HG03378 (cell line): ENCODE data around the gene TMEM151B.
A peak's percentile ranks its signal among the peaks of the same experiment; 100 is the strongest.
"Not testable (repeated sequence)": the region's sequence is repeated elsewhere in the genome, so short reads cannot be mapped to it uniquely, and the experiment has no call there.

Experiments used
- ATAC-seq: cut with Tn5 transposase; IDR thresholded peaks from one replicate; pipeline ENCODE4 v1.9.1; 2021; ENCODE audit warnings: mild to moderate bottlenecking, moderate library complexity; ENCODE audit not compliant: unreplicated experiment

TMEM151B gene

DNA sequence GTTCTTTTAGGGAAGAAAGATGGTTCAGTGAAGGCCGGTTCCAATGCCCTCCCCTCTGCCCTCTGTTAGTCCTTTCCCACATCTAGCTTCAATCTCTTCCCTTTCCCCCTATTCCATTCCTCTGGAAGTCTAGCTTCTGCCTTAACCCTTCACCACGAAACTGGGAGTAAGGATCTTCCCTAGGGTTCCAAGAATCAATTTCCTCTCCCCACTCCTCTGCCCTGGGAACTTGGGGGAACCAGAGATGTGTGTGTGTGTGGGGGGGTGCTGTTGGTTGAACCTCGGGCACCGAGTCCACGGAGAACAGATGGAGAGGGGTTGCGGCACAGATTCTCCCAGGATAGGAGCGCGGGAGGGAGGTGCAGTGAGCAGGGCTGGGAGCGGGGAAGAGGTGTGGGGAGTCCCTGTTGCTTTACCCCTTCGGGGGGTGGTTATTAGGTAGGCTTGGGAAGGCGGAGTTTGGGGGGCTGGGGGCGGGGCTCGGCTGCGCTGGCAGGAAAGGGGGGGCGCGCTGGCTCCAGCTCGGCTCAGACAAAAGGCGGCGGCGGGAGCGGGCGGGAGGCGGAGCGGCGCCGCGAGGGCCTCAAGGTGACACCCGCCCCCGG lies at the start of gene TMEM151B:
Gene TMEM151B (plus strand): TSS at position 530 of the 605 bp plus-strand sequence. CDS start 293 bp downstream, outside the sequence.
- no peak for ATAC-seq

DNA sequence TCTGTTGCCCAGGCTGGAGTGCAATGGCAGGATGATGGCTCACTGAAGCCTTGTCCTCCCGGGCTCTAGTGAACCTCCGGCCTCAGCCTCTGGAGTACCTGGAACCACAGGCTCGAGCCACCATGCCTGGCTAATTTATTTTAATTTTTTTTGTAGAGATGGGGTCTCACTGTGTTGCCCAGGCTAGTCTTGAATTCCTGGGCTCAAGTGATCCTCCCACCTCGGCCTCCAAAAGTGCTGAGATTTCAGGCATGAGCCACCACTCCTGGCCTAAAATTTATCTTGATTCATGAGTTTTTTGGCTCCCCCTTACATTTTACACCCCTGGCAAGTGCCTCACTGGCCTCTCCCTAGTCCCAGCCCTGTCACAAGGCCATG lies 49.3 kb upstream of the TMEM151B start:
- no peak for ATAC-seq

DNA sequence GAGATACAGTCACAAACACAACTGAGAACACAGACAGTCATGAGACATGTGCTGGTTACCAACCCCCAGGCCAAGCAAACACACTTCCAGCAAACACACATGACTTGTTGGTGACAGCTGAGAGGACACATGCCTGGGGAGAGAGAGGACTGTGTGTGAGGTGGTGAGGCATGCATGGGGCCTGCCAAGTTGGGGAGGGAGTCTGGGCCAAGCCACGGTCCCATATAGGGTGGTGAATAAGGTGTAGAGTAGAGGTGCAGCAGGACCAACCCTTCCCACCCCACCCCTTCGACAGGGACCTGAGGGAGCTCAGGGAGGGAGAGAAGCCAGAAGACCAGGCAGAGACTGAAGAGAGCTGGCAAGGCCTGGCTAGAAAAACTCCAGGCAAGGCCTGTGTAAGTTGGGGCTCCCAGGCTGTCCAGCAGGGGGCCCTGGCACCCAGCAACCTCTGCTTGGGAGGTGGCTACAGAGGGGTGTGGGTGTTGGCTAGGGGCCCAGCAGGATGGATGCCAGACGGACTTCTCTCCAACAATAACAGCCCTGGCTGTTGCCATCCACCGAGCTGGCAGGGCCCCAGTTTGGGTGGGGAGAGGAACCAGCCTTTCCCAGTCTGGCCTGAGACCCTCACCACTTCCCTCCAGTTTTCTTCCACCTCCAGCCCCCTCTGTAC lies 48.8 kb upstream of the TMEM151B start:
- peak; percentile 35 for ATAC-seq

DNA sequence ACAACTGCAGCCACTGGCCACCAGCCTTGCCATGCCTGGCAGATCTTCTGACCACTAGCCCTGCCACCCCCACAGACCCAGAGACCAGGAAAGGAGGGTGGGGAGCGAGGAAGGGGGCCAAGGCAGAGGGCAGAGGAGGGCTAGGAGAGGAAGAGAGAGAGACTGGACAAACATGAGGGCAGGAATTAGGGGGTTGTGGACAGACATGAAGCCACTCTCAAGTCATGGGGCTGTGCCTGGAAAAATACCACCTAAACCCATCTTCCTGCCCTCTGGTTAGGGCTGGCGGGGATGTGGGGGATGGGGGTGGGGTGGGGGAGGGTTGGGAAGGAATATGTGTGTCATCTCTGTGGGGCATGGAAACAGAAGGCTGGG lies 48.3 kb upstream of the TMEM151B start:
- no peak for ATAC-seq

DNA sequence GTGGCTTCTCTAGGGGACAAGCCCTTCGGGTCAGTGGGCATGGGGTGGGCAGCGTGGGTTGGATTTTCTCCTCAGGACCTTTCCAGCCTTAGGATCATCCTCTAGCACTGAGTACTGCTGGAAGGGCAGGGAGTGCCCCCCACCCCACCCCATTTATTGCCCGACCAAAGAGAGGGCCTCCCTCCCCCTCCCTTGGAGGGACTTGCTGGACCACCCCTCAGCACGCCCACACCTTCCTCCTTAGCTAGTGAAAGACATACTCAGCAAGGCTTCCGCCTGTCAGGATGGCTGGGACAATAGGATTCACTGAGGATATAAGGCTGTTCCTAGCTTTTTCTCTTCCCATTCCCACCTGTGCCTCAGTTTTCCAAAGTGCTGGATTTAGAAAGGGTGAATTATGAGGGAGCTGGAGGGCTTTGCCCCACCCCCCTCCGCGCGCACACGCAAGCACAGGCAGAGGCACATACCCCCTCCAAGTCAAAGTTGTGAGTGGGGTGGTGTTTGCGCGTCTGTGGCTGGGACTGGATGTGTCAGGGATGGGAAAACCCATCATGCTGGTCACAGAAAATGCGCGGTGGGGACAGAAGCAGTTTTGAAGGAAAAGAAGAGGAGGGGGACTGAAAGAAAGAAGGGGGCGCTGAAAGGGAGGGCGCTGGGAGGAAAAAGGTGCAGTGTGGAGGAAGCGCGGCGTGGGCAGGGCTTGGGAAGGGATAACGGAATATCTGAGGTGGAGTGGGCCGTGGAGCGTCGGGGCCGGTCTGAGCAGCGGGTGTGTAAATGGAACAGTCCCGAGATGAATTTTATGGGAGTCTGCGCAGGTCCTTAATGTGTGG lies 47.5 kb upstream of the TMEM151B start:
- ATAC-seq = no peak

DNA sequence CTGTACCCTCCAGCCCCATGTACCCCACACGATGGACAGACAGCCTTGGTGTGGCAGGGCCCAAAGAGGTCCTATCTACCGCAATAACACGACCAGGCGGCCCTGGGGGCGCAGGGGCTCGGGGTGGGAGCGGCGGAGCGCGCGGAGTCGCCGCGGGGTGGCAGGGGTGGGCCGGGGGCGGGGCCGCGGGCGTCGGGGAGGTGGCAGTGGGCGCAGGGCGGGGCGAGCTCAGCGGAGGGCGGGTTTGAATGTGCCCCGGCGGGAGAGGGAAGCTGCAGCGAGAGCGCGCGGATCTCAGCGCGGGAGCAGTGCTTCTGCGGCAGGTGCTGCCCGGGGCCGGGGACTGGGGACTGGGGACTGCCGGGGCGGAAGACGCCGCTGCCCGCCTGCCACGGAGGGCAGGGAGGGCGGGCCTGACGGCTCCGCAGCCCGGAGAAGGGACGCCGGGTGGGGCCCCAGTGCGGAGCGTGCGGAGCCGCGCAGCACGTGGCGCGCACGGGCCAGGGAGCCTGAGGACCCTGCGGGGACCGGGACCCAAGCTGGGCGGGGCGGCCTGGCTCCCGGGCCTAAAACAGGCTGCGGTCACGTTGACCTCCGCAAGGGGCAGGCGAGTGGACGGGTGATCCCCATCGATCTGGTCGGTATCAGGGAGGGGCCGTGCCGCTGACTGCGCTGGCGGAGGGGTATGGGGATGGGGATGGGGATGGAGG lies 46.8 kb upstream of the TMEM151B start, which contains the start of gene SLC29A1:
Gene SLC29A1 (plus strand): TSS at position 277 of the 710 bp plus-strand sequence. CDS start 3,719 bp downstream, outside the sequence.
- ATAC-seq = peak; percentile 33

DNA sequence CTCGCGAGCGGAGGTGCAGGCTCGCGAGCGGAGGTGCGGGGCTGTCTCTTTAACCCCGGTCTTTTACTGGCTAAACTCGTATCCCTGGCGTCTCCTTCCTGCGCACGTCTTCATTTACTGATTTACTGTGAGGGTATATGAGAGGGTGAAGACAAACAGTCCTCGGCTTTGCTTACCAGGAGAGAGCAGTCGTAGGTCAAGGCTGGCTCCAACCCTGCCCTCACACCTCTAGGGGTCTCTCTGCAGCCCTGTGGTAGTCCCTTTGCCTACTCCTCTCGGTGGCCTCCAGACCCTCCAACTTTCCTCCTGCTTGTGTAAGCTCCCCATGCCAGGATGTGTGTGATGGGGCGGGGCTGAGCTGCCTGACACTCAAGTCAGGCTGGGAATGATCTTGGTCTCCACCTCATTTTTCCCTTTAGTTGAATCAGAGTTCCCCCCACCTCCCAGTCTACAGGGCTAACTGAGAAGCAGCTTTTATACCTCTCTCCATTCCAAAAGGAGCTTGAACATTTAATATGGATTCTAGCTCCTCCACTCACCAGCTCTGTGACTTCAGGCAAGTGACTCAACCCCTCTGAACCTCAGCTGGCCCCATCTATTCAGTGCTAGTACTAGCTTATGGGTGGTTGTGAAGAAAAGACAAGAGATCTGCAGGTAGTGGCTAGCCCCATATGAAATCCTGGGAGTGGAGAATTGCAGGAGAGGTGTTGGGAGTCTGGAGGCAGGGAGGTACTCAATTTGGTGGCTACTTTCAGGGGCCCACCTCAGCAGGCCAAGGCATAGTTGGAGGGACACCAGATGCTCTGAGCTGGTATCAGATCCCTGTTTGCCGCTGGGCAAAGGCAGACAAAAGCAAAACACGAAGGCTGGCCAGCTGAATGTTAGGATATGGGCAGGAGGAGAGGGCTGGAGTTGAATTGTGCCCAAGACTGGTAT lies 46.0 kb upstream of the TMEM151B start:
- peak; percentile 7 for ATAC-seq

DNA sequence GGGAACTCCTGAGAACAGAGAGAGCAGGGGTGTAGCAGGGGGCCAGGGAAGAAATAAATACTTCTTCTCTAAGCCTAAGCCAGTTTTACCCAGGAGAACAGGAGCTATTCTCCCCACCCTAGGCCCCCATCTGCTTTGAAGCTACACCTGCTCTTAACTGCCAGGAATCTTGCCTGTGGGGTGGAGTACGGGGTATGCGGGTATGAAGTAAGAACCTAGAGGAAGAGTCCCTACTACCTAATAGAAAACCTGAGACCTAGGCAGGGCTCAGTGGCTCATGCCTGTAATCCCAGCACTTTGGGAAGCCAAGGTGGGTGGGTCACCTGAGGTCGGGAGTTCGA lies 45.3 kb upstream of the TMEM151B start:
- no peak for ATAC-seq

DNA sequence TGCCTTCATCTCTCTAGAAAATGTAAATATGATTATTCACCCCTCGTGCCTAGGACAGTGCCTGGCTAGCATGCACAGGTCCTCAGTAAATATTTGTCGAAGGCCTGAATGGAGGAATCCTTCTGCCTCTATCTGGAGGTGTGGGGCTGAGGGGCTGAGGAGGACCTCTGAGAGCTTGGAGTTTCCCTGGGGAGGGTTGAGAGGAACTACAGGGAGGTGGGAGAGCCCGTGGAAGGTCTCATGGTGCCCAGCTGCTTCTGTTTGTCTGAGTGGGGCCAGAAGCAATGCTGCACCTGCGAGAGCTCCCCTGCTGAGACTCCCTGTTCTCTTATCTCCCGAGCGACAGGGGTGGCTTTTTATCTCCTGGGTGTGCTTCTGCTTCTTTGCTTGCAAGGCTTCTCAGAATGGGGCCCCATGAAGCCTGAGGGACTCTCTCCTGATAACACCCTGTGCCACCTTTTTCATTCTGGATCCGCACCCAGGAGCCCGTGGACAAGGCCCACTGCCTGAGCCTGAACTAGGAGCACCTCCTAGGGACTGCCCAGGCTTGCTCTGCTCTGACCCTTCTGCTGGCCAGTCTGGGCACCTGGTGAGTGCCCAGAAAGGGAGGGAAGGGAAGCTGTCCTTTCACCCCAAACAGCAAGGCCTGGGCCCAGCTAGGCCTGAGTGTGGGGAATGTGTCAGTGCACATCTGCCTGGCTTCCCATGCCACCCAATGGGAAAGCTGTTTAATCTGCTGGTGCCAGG lies 44.5 kb upstream of the TMEM151B start:
- no peak for ATAC-seq

DNA sequence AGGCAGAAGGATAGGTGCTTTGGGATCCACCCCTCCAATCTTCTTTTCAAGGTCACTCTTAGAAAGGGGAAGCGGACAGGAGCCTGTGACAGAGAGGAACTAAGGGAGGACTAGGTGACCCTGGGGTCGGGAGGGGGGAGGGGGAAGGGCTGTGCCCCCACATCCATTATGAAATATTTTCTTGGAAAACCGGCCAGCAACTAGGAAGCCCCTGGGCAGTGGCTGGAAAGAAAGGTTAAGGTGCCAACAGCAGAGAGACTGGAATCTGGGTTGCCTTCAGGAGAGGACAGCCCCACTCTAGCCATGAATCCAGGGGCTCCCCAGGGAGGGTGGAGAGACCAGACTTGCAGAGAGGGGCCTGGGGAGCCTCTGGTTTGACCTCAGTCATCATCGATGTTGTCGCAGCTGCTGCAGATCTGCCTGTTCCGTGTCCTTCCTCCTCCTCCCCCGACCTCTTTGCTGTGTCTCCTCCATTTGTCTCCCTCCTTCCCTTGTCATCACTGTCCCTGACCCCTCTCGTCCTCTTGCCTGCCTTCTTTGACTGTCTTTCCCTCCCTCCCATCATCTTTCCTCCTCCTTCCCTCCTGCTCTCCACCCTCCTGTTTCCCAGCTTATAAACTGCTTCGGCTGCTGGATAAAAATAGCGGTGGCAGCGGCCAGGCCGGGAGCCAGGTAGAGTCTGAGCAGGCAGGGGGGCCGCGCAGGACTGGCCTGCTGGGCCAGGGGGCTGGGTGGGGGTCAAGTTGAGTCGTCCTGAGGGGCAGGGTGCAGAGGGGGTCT lies 43.7 kb upstream of the TMEM151B start:
- ATAC-seq = no peak

DNA sequence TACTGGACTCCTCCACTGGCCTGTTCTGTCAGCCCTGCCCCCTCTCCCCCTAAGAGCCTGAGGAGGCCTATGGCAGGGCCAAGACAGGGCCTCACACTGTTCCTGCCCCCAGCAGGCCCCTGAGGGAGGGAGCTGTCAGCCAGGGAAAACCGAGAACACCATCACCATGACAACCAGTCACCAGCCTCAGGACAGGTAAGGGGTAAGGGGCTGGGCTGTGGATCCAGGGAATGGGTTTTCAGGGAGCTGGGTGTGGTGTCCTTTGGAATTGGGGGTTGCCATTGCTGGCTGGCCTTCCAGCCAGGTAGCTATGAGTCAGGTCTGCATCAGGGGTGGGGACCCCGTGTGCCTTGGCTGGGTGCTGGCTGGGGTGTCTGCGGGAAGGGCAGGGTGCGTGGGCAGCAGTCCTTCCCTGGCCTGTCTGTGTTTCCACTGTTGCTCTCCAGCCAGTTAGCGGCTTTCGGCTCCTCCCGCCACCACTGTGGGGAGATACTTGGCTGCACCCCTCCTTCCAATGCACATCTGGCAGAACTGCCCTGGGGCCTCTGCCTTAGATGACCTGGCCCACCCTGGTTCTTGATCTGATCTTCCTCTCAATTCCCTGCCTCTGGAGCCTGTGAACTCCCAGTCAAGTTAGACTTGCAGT lies 43.0 kb upstream of the TMEM151B start:
- no peak for ATAC-seq

DNA sequence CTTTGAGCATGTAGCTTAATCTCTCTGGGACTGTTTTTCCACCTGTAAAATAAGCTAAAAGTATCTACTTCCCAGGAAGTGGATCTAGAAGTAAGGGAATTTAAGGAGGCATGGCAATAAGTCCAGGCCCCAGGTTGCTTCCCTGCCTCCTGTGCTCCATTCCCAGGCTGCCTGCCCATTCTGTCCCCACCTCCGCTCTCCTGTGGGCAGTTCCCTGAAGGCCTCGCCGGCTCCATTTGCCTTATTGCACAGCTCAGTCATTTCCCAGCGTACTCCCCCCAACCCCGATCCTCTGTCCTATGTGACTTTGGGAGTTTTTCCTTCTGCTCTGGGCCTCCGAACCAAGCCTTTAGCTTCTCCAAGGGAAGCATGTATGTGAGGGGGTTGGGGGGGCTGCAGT lies 42.2 kb upstream of the TMEM151B start:
- no peak for ATAC-seq

DNA sequence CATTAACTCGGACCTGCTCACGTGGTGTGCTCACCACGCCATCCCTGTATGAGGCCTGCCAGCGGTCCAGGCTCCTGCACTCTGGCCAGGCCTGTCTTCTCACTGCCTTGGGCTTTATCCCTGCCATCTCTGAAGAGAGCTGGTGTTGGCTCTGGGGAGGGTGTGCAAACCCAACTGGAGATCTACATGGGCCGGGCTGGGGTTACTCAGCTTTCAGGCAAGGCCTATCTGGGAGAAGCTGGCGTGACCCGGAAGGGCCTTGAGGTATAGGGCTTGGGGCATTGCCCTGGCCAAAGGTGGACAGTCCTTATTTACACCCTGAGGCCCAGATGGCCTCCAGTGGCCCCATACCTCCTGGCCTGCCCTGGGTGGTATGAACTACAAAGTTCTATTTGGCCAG lies 41.8 kb upstream of the TMEM151B start:
- ATAC-seq = no peak

DNA sequence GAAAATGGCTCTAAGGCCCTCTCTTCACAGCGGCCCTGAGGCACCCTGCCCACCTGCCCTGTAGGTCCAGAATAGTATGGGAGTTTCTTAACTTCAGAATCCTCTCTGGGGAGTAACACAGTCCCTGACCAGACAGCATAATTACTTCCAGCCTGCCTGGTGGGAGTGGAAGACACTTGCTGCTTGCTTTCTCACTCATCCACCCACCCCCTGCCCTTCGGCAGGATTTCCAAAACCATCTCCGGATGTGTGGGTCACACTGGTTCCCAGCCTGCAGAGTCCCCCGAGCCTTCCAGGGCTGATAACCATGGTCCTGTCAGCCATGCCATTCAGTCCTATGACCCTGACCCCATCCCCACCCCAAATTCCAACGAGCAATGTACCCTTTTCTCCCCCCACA lies 41.4 kb upstream of the TMEM151B start:
- ATAC-seq = no peak

DNA sequence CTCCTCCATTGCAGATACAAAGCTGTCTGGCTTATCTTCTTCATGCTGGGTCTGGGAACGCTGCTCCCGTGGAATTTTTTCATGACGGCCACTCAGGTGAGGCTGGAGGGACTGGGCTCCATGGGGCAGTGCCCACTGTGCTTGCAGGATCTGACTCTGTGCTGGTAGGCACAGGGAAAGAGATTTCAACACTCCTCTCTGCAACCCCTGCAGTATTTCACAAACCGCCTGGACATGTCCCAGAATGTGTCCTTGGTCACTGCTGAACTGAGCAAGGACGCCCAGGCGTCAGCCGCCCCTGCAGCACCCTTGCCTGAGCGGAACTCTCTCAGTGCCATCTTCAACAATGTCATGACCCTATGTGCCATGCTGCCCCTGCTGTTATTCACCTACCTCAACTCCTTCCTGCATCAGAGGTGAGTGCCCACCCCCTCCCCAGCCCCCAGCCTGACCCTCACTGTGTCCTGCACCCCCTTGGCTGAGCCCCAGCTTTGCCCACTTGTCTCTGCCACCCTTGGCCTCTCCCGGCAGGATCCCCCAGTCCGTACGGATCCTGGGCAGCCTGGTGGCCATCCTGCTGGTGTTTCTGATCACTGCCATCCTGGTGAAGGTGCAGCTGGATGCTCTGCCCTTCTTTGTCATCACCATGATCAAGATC lies 40.7 kb upstream of the TMEM151B start:
- no peak for ATAC-seq

DNA sequence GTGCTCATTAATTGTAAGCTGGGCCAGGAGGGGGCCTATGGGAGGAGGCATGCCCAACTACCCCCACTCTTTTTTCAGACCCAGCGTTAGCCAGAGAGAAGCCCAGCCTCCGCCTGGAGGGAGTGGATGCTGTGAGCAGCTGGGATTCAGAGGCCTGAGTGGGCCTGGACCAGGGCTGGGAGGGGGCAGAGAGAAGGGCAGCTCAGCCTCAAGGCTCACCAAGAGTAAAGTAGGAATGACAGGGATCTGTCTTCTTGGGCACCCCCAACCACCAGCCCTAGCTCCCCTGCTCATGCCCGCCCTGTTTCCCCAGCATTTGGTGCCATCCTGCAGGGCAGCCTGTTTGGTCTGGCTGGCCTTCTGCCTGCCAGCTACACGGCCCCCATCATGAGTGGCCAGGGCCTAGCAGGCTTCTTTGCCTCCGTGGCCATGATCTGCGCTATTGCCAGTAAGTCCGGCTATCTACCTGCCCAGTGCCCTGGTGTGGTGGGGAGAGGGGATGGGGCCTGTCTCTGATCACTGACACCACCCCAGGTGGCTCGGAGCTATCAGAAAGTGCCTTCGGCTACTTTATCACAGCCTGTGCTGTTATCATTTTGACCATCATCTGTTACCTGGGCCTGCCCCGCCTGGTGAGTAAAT lies 40.1 kb upstream of the TMEM151B start:
- no peak for ATAC-seq

DNA sequence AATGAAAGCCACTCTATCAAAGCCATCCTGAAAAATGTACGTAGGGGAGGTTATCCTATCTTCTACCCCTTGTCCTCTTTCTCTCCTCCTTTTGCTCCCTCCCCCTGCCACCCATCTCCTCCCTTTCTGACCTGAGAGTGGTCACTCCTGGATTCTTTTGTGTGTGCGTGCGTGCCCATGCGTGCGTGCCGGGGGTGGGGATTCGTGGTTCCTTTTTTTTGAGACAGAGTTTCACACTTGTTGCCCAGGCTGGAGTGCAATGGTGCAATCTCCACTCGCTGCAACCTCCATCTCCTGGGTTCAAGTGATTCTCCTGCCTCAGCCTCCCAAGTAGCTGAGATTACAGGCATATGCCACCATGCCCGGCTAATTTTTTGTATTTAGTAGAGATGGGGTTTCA lies 38.8 kb upstream of the TMEM151B start:
- not testable (repeated sequence) for ATAC-seq
